ENCODE data around the gene MTURN.

Gene MTURN

DNA sequence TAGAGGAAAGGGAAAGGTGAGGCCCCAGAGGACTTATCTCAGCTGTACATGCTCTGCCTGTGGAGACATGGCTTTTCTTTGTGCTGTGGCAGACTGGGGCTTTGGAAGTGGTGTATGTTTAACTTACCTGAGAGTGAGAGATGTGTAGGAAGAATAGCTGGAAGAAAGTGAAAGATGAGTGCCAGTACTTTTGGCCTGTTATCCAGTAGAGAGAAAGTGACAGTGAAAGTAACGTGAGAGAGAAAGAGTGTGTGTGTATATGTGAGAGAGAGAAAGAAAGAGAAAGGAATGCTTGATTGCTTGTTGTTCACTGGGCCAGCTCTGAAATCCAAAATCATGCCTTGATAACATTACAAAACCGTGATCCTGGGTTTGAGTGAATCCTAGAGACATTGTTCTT is 25.5 kb downstream of the MTURN start (continued):
- TF ChIP-seq TSHZ2 (CRISPR knock-in tag; IDR thresholded peaks at IDR 0.05): no peak
- TF ChIP-seq ZNF565 (CRISPR knock-in tag; conservative IDR thresholded peaks at IDR 0.05; ENCODE audit: low read depth): no peak
- no peak for TF ChIP-seq PATZ1 (CRISPR knock-in tag; IDR thresholded peaks at IDR 0.05; ENCODE audit: borderline replicate concordance)

GRCh38 chr7:30162133-30162532 is 27.3 kb downstream of the MTURN start:
- no peak for TF ChIP-seq PPARA (CRISPR knock-in tag; IDR thresholded peaks at IDR 0.05; ENCODE audit: borderline replicate concordance)
- TF ChIP-seq TSHZ2 (CRISPR knock-in tag; IDR thresholded peaks at IDR 0.05): no peak
- no peak for TF ChIP-seq PATZ1 (CRISPR knock-in tag; IDR thresholded peaks at IDR 0.05; ENCODE audit: borderline replicate concordance)
- TF ChIP-seq ESRRG (CRISPR knock-in tag; IDR thresholded peaks at IDR 0.05): no peak
- no peak for TF ChIP-seq ZNF8 (CRISPR knock-in tag; IDR thresholded peaks at IDR 0.05)
- no peak for TF ChIP-seq OSR1 (CRISPR knock-in tag; IDR thresholded peaks at IDR 0.05)
- TF ChIP-seq SNAI2 (CRISPR knock-in tag; IDR thresholded peaks at IDR 0.05): no peak
- TF ChIP-seq CSRNP3 (CRISPR knock-in tag; IDR thresholded peaks at IDR 0.05): no peak
- TF ChIP-seq, protein P1, sequence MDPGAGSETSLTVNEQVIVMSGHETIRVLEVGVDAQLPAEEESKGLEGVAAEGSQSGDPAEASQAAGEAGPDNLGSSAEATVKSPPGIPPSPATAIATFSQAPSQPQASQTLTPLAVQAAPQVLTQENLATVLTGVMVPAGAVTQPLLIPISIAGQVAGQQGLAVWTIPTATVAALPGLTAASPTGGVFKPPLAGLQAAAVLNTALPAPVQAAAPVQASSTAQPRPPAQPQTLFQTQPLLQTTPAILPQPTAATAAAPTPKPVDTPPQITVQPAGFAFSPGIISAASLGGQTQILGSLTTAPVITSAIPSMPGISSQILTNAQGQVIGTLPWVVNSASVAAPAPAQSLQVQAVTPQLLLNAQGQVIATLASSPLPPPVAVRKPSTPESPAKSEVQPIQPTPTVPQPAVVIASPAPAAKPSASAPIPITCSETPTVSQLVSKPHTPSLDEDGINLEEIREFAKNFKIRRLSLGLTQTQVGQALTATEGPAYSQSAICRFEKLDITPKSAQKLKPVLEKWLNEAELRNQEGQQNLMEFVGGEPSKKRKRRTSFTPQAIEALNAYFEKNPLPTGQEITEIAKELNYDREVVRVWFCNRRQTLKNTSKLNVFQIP (CRISPR knock-in tag; IDR thresholded peaks at IDR 0.05; ENCODE audit: borderline replicate concordance, low read depth): no peak
- no peak for TF ChIP-seq BACH2 (CRISPR knock-in tag; IDR thresholded peaks at IDR 0.05; ENCODE audit: borderline replicate concordance)
- no peak for TF ChIP-seq ARNTL (CRISPR knock-in tag; IDR thresholded peaks at IDR 0.05; ENCODE audit: borderline replicate concordance, low read depth)
- no peak for ATAC-seq

- no peak for TF ChIP-seq ARNTL (CRISPR knock-in tag; IDR thresholded peaks at IDR 0.05; ENCODE audit: borderline replicate concordance, low read depth)
- TF ChIP-seq PATZ1 (CRISPR knock-in tag; IDR thresholded peaks at IDR 0.05; ENCODE audit: borderline replicate concordance): no peak
- peak; percentile 89 for ATAC-seq
These were observed 27.9 kb downstream of the MTURN start for GRCh38 chr7:30162622-30163124.
